Skin of body (tissue), 2 donors: Measurements from ENCODE around the gene HHIPL1. TPM values are rescaled to one million over a fixed set of nuclear protein-coding genes. Genes with fewer than 3 reads are reported as not detected.

ENCODE experiments used
- DNase-seq: peaks from one replicate; lab custom pipeline; 2025; lab: John Stamatoyannopoulos, UW
- total RNA-seq: library from RNA; depleted of rRNA; stranded (reverse); fragments of >200 nt; gene quantifications from one replicate; pipeline ENCODE4 v1.2.3, GENCODE V29; 2014

The HHIPL1 gene
- total RNA-seq, 1 donor from 2014 or later = 0.99 TPM

GRCh38 chr14:99708449-99708848 lies 63.5 kb downstream of the HHIPL1 start:
- DNase-seq = no peak

- DNase-seq = no peak
Observed at GRCh38 chr14:99713972-99714371, 69.0 kb downstream of the HHIPL1 start.

GRCh38 chr14:99715266-99716000 lies 70.5 kb downstream of the HHIPL1 start:
- DNase-seq = no peak

GRCh38 chr14:99716091-99716849 lies 71.3 kb downstream of the HHIPL1 start:
- no peak for DNase-seq

DNA sequence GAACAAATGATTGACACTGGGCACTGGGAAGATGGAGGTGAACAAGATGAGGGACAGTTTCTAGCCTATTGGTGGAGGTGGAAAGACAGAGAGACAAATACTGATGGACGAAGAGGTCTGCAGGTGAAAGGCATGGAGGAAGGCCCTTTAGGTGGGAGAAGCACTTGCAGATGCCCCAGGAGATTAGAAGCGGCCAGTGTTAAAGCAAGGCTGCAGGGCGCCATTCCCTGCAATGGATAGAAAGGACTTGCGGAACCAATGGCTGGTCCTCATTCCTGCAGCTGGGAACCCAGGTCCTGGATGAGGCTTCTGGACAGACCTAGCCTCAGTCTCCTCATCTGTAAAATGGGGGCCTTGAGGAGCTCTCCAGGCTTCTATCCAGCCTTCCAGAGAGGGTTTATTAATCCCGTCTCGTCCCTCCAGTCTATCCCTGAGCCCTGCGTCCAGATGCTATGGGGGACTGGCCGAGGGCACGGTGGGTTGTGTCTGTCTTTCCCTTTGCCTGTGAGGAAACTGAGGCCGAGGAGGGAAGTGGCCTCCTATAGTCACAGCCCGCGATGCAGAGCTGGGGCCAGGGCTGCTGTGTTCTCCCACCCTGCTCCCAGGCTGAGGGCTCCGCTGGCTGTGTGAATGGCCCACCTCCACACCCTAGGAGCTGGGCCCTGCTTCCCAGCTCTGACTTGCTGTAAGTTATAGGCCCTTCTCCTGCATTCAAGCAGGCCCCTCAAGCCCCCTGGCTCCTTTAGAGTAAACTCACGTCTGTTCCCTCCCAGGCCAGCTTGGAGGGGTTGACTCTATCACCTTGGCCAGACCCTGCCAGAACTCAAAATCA lies 72.1 kb downstream of the HHIPL1 start:
- no peak for DNase-seq

- no peak for DNase-seq
Observed at GRCh38 chr14:99717682-99718013, 72.7 kb downstream of the HHIPL1 start.

- no peak for DNase-seq
Observed at GRCh38 chr14:99718031-99718810, 73.3 kb downstream of the HHIPL1 start.

- no peak for DNase-seq
Observed at GRCh38 chr14:99718811-99719192, 73.9 kb downstream of the HHIPL1 start.

- no peak for DNase-seq
Observed at GRCh38 chr14:99720941-99721791, 76.2 kb downstream of the HHIPL1 start.

DNA sequence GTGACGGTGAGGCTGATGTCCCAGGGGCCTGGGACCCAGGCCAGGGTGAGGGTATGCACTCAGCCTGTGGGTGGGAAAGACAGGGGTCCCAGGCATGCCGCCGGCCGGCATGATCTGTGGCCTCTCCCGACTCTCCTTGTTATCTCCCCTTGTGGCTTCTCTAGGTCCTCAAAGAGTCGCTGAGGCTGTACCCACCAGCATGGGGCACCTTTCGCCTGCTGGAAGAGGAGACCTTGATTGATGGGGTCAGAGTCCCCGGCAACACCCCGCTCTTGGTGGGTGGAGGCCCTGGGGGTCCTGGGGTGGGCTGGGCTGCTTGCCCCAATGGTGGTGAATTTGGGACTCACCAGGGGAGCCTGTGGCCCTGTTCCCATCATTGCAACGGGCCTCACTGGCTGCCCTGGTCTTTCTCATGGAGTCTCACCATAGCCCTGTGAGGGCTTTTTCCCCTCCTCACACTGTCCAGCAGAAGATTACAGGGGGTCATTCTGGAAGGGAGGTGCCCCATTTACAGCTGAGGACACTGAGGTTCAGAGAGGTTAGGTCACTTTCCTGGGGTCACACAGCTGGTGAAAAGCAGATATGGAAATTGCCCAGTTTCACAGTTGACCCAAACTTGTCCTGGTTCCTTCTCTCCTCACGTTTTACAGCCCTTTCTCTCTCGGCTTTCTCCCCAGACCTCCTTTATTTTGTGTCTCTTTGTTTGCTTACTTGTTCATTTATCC lies 77.0 kb downstream of the HHIPL1 start:
- DNase-seq = no peak

DNA sequence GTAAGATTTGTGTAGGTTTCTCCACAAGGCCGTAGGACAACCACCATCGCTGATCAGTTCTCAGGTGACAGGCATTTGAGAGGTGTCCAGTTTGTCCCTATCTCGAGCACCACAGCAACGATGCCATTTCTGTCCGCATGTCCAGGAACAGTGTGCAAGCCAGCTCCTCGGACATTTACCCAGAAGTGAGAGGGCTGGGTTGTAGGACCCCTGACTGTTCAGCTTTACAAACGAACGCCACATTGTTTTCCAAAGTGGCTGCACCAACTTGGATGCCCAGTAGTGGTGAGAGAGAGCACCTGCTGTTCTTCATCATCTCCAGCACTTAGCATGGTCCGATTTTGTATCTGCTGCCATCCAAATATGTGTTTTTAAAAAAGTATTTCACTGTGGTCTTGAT lies 77.8 kb downstream of the HHIPL1 start:
- no peak for DNase-seq

DNA sequence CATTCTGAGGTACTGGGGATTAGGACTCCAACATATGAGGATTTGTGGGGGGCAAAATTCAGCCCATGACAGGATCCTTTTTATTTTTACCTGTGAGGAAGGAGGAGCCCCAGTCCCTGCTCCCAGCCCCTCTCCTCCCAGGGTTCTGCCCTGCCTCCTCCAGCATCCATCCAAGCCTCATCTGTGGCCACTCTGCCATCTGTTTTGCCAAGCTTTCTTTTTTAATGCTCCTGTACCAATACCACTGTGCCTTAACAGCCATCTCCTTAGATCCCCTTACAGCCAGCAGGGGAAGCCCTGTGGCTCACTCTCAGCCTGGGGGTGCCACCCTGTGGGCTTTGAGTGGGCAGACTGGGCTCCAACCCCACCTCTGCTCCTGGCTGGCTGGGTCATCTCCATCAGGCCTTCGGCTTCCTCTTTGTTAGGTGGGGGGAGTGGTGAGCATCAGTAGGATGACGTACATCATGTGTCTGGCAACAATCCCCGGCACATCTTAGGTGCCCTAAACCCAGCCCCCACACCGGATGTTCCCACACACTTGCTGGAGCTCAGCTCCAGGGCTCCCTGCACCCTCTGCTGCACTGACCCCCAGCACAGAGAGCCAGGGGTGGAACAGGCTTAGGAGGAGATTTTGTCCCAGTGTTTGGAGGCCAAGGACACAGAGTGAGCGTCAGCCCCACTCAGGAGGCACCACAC lies 79.4 kb downstream of the HHIPL1 start:
- no peak for DNase-seq

GRCh38 chr14:99724939-99725773 lies 80.2 kb downstream of the HHIPL1 start:
- no peak for DNase-seq

- DNase-seq = no peak
Observed at GRCh38 chr14:99725774-99726537, 81.0 kb downstream of the HHIPL1 start.

- DNase-seq = no peak
Observed at GRCh38 chr14:99726538-99727095, 81.7 kb downstream of the HHIPL1 start.

GRCh38 chr14:99727096-99727870 lies 82.4 kb downstream of the HHIPL1 start:
- DNase-seq = no peak
